Lower leg skin (tissue), 4 donors: Measurements from ENCODE around the gene ALPK1. TPM values are rescaled to one million over a fixed set of nuclear protein-coding genes. Genes with fewer than 3 reads are reported as not detected.

Experiments used
- DNase-seq, 2 donors: peaks; one replicate each; pipeline ENCODE4 v3.0.0-alpha.2; 2019; ENCODE audit warnings: low spot score in 2 of 2
- H3K4me3 ChIP-seq: fragments of 200-600 bp; sonication (generic); 2 replicates; pipeline ENCODE4 v1.5.1; 2017; ENCODE audit warnings: mild to moderate bottlenecking, low read depth; ENCODE audit not compliant: poor library complexity, severe bottlenecking
- CTCF ChIP-seq, 3 donors: fragments of 450-650 bp; IDR thresholded peaks; one replicate each; pipeline ENCODE4 v1.5.1; 2016; ENCODE audit warnings: antibody characterized with exemption in 3 of 3, mild to moderate bottlenecking in 3 of 3, moderate library complexity in 2 of 3
- POLR2A ChIP-seq, 2 donors: fragments of 450-650 bp; IDR thresholded peaks; one replicate each; pipeline ENCODE4 v1.6.1; 2016 to 2017; ENCODE audit warnings: antibody characterized with exemption in 2 of 2, mild to moderate bottlenecking in 1 of 2, moderate library complexity in 1 of 2
- WGBS, 2 donors: methylation state at CpG; one replicate each; pipeline ENCODE4 v1.1.5; 2018; 5-methylcytosine and 5-hydroxymethylcytosine counted together
- intact Hi-C: fragments of 100-400 bp; cut with DNase I; formaldehyde crosslinking; loops from one replicate; pipeline ENCODE4 v1.15.0; 2023; ENCODE audit warnings: low total_unique reads
- total RNA-seq, 4 donors: library from RNA; depleted of rRNA; stranded (reverse); fragments of >200 nt; gene quantifications; one replicate each; pipeline ENCODE4 v1.1.0, GENCODE V29; 2016

ALPK1 gene
- total RNA-seq, 4 donors from 2014 or later, result 15.9 to 24.0 (median 19.7) TPM

- TF ChIP-seq CTCF (IDR thresholded peaks at IDR 0.05) (no peak), POLR2A (IDR thresholded peaks at IDR 0.05) (no peak)
- no peak overlapping the region for H3K4me3 ChIP-seq
- intact Hi-C loops, result no loop called here
- DNase-seq, result no peak
- 83% methylated on average over 10 of the region's 10 CpGs for WGBS, 2 donors
Measured at GRCh38 chr4:112343330-112344080, 46.3 kb downstream of the ALPK1 start.

- 60 to 71% methylated on average over 11 of the region's 11 CpGs for WGBS, 2 donors
- intact Hi-C loops, result no loop called here
- TF ChIP-seq POLR2A (IDR thresholded peaks at IDR 0.05) (no peak), CTCF (IDR thresholded peaks at IDR 0.05) (no peak)
- H3K4me3 ChIP-seq, result no peak overlapping the region
- DNase-seq, result peak; percentile 42 to 90
Measured at GRCh38 chr4:112348488-112349158, 51.5 kb downstream of the ALPK1 start.

- DNase-seq, result no peak
- no peak overlapping the region for H3K4me3 ChIP-seq
- TF ChIP-seq CTCF (IDR thresholded peaks at IDR 0.05), result no peak
- no peak for TF ChIP-seq POLR2A (IDR thresholded peaks at IDR 0.05)
- intact Hi-C loops, result no loop called here
Measured at GRCh38 chr4:112352736-112353135, 55.6 kb downstream of the ALPK1 start.

- TF ChIP-seq POLR2A (IDR thresholded peaks at IDR 0.05) (no peak), CTCF (IDR thresholded peaks at IDR 0.05) (no peak)
- DNase-seq, result no peak
- 95 to 97% methylated on average over 20 of the region's 20 CpGs for WGBS, 2 donors
- intact Hi-C loops, result no loop called here
- H3K4me3 ChIP-seq, result no peak overlapping the region
Measured at GRCh38 chr4:112355662-112356061, 58.5 kb downstream of the ALPK1 start.

DNA sequence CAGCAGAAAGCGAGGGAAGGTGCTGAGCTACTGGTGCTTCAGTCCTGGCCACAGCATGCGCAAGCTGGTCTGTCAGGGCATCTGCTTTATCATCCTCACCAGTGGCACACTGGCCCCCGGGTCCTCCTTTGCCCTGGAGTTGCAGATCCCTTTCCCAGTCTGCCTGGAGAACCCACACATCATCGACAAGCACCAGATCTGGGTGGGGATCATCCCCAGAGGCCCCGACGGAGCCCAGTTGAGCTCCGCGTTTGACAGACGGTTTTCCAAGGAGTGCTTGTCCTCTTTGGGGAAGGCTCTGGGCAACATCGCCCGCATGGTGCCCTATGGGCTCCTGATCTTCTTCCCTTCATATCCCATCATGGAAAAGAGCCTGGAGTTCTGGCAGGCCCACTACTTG is 60.3 kb downstream of the ALPK1 start:
- DNase-seq, result no peak
- 99% methylated on average over 10 to 11 of the region's 11 CpGs for WGBS, 2 donors
- intact Hi-C loops, result no loop called here
- no peak overlapping the region for H3K4me3 ChIP-seq
- TF ChIP-seq CTCF (IDR thresholded peaks at IDR 0.05) (no peak), POLR2A (IDR thresholded peaks at IDR 0.05) (no peak)
